K562 (cell line): ENCODE data around the gene CLIP1. TPM values are rescaled to one million over a fixed set of nuclear protein-coding genes. Genes with fewer than 3 reads are reported as not detected.
A peak's percentile ranks its signal among the peaks of the same experiment; 100 is the strongest.

Experiments
- ADNP ChIP-seq: fragments of 200-800 bp; sonication (Bioruptor generic); IDR thresholded peaks from 2 replicates; pipeline ENCODE4 v1.6.1; 2016; ENCODE audit warnings: missing genetic modification characterization, missing compliant biosample characterization
- BRD4 ChIP-seq: fragments of 200-600 bp; sonication (generic); IDR thresholded peaks from 2 replicates; pipeline ENCODE4 v1.6.1; 2017; ENCODE audit warnings: inconsistent platforms
- EGR1 ChIP-seq: fragments of 450-650 bp; conservative IDR thresholded peaks from 2 replicates; pipeline ENCODE4 v1.6.1; 2017; ENCODE audit warnings: mild to moderate bottlenecking
- ETV5 ChIP-seq: sonication (generic); formaldehyde crosslinking; IDR thresholded peaks from 2 replicates; pipeline ENCODE4 v1.4.0; 2020; ENCODE audit warnings: low read depth, mild to moderate bottlenecking, missing genetic modification reagents
- GATAD2B ChIP-seq: fragments of 450-650 bp; IDR thresholded peaks from 2 replicates; pipeline ENCODE4 v1.6.1; 2017; ENCODE audit warnings: mild to moderate bottlenecking, borderline replicate concordance
- HMGN3 ChIP-seq: IDR thresholded peaks from 2 replicates; pipeline ENCODE4 v1.6.1; 2011; ENCODE audit warnings: borderline replicate concordance, low read depth, mild to moderate bottlenecking, mixed read lengths, low read length; ENCODE audit not compliant: insufficient read length; ENCODE audit errors: extremely low read depth
- POLR2G ChIP-seq: fragments of 200-400 bp; formaldehyde crosslinking; IDR thresholded peaks from 2 replicates; pipeline ENCODE4 v1.6.1; 2017; ENCODE audit warnings: low read depth, mild to moderate bottlenecking, antibody characterized with exemption, low read length, moderate library complexity
- RAD21 ChIP-seq, 2 experiments: fragments of 250-450 bp in 1 of 2; fragments of 450-650 bp in 1 of 2; sonication (Bioruptor Pico) in 1 of 2; formaldehyde crosslinking in 1 of 2; IDR thresholded peaks in 1 of 2; conservative IDR thresholded peaks in 1 of 2; 2 replicates each; pipeline versions ENCODE4 v1.4.0 to v1.8.0; 2020 to 2022; ENCODE audit warnings: mild to moderate bottlenecking in 2 of 2, moderate library complexity in 1 of 2
- RBM25 ChIP-seq: fragments of 200-400 bp; formaldehyde crosslinking; IDR thresholded peaks from 2 replicates; pipeline ENCODE4 v1.6.1; 2018; ENCODE audit warnings: low read length, low read depth, moderate library complexity; ENCODE audit not compliant: severe bottlenecking
- TARDBP ChIP-seq: fragments of 450-650 bp; IDR thresholded peaks from 2 replicates; pipeline ENCODE4 v1.6.1; 2016
- TGIF2 ChIP-seq: sonication (generic); formaldehyde crosslinking; IDR thresholded peaks from 2 replicates; pipeline ENCODE4 v1.8.1; 2022; ENCODE audit warnings: mild to moderate bottlenecking, missing genetic modification reagents, moderate library complexity
- YY1 ChIP-seq, 3 experiments: IDR thresholded peaks; 2 replicates each; pipeline ENCODE4 v1.6.1; 2011; ENCODE audit warnings: low read length in 2 of 3, mild to moderate bottlenecking in 2 of 3, moderate library complexity in 2 of 3, borderline replicate concordance in 1 of 3, control low read depth in 1 of 3, low read depth in 1 of 3; ENCODE audit not compliant: insufficient read depth in 3 of 3, insufficient replicate concordance in 2 of 3, control insufficient read depth in 1 of 3, insufficient read length in 1 of 3; ENCODE audit errors: extremely low read depth in 1 of 3
- polyA plus RNA-seq, 8 experiments: library from polyadenylated mRNA; depleted of rRNA in 4 of 8; stranded (reverse) in 5 of 8; unstranded in 3 of 8; fragments of >200 nt; fragmentation: Nextera tagmentation in 2 of 8; fragmentation: Illumina TruSeq in 1 of 8; extraction: Ambion mirVana in 2 of 8; extraction: Trizol in 1 of 8; gene quantifications; 2 replicates each; pipeline versions ENCODE4 v1.2.1 to v1.2.3, GENCODE V29; 2011 to 2014; ENCODE audit warnings: inconsistent platforms in 1 of 8, missing spikeins in 1 of 8
- total RNA-seq, 7 experiments: library from RNA; depleted of rRNA in 6 of 7; stranded (reverse); fragments of >200 nt in 6 of 7; fragmentation: Illumina TruSeq in 2 of 7; extraction: Trizol in 2 of 7; gene quantifications; 2 replicates each; pipeline versions ENCODE4 v1.2.1 to v1.2.3, GENCODE V29; 2011 to 2021; ENCODE audit warnings: low replicate concordance in 1 of 7
- TF ChIP-seq, protein P1 (sequence below): fragments of 450-650 bp; IDR thresholded peaks from 2 replicates; pipeline ENCODE4 v1.6.1; 2017; ENCODE audit warnings: antibody characterized with exemption, mild to moderate bottlenecking
- TF ChIP-seq, protein P2 (sequence below), 2 experiments: fragments of 250-450 bp in 1 of 2; fragments of 450-650 bp in 1 of 2; sonication (Bioruptor Pico) in 1 of 2; IDR thresholded peaks; 2 replicates each; pipeline versions ENCODE4 v1.6.1 to v1.8.0; 2016 to 2021; ENCODE audit warnings: mild to moderate bottlenecking in 2 of 2, moderate library complexity in 2 of 2, missing compliant biosample characterization in 1 of 2, missing genetic modification characterization in 1 of 2
- TF ChIP-seq, protein P3 (sequence below): sonication (generic); formaldehyde crosslinking; IDR thresholded peaks from 2 replicates; pipeline ENCODE4 v1.8.1; 2023; ENCODE audit warnings: mild to moderate bottlenecking, missing genetic modification reagents
- TF ChIP-seq, protein P4 (sequence below): fragments of 200-800 bp; sonication (Bioruptor generic); IDR thresholded peaks from 2 replicates; pipeline ENCODE4 v1.6.1; 2017; ENCODE audit warnings: missing genetic modification characterization, missing compliant biosample characterization

The CLIP1 gene
- total and polyA plus RNA-seq, 9 of the 15 experiments (the other 6 are each of a cell fraction or from before 2014, with no cell fraction given) = 5.8 to 33.9 (median 27.6) TPM

DNA sequence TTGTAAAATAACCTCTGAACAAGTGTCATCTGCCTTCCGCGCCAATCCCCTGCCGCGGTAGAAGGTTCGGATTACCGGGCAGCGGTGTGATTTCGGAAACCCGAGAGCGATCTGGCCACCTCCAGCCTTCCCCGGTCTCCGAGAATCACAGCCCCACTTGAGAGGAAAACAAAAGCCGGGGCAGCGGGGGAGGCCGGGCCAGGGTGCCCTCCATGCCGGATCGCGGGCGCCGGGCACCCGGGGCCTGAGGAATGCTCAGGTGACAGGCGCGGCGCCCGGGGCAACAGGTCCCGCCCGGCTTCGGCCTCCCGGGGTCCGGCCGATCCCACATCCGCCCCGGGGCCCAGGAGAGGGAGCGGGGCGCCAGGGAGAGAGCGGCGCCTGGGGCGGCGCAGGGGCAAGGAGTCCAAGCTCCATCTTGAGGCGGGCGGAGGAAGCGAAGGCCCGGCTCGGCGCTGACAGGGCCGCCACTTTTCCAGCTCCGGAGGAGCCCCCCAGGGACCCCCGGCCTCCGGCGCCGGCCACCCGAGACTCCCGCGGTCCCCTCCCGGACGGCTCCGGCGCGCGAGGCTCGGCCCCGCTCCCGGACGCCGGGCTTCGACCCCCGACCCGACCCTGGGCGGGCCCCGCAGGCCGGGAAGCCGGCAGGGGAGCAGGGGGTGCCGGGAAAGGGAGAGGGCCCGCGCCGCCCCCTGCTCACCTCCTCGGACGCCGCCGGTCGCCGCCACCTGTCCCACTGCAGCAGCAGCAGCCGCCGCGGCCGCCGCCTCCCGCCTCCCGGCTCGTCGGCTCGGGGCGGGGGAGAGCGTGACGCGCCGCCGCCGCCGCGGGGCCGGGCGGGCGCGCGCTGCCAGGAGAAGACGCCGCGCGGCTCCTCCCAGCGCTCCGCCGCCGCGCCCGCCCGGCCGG, at the start of gene CLIP1 (continued):
- TF ChIP-seq, protein P1, sequence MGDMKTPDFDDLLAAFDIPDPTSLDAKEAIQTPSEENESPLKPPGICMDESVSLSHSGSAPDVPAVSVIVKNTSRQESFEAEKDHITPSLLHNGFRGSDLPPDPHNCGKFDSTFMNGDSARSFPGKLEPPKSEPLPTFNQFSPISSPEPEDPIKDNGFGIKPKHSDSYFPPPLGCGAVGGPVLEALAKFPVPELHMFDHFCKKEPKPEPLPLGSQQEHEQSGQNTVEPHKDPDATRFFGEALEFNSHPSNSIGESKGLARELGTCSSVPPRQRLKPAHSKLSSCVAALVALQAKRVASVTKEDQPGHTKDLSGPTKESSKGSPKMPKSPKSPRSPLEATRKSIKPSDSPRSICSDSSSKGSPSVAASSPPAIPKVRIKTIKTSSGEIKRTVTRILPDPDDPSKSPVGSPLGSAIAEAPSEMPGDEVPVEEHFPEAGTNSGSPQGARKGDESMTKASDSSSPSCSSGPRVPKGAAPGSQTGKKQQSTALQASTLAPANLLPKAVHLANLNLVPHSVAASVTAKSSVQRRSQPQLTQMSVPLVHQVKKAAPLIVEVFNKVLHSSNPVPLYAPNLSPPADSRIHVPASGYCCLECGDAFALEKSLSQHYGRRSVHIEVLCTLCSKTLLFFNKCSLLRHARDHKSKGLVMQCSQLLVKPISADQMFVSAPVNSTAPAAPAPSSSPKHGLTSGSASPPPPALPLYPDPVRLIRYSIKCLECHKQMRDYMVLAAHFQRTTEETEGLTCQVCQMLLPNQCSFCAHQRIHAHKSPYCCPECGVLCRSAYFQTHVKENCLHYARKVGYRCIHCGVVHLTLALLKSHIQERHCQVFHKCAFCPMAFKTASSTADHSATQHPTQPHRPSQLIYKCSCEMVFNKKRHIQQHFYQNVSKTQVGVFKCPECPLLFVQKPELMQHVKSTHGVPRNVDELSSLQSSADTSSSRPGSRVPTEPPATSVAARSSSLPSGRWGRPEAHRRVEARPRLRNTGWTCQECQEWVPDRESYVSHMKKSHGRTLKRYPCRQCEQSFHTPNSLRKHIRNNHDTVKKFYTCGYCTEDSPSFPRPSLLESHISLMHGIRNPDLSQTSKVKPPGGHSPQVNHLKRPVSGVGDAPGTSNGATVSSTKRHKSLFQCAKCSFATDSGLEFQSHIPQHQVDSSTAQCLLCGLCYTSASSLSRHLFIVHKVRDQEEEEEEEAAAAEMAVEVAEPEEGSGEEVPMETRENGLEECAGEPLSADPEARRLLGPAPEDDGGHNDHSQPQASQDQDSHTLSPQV = peak; percentile 74; the same call in 1 of the 2 replicates
- TF ChIP-seq, protein P2, sequence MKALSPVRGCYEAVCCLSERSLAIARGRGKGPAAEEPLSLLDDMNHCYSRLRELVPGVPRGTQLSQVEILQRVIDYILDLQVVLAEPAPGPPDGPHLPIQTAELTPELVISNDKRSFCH (CRISPR knock-in tag; IDR thresholded peaks at IDR 0.05) = no peak
- TF ChIP-seq, protein P2 (tag; IDR thresholded peaks at IDR 0.05) = 0 out of 2 replicates have a peak, but pooled peaks have one; percentile 12
- TF ChIP-seq EGR1 (0 out of 2 replicates have a peak, but pooled peaks have one; percentile 24), YY1 (IDR thresholded peaks at IDR 0.05; ENCODE audit: borderline replicate concordance in 1 of 3, control insufficient read depth in 1 of 3, extremely low read depth in 1 of 3, insufficient read depth in 3 of 3, insufficient read length in 1 of 3, insufficient replicate concordance in 2 of 3, low read depth in 1 of 3, low read length in 2 of 3) (peak in 1 of 3 experiments; percentile 73), RBM25 (peak; percentile 14), HMGN3 (peak; percentile 57), TARDBP (peak; percentile 61; the same call in 1 of the 2 replicates), POLR2G (peak; percentile 87), TGIF2 (CRISPR knock-in tag) (0 out of 2 replicates have a peak, but pooled peaks have one; percentile 35), RAD21 (CRISPR knock-in tag; conservative IDR thresholded peaks at IDR 0.05 in 1 of 2, IDR thresholded peaks at IDR 0.05 in 1 of 2) (peak; percentile 64 to 68), GATAD2B (peak; percentile 93), ADNP (tag) (no peak), BRD4 (peak; percentile 73; the same call in 1 of the 2 replicates), ETV5 (CRISPR knock-in tag) (peak; percentile 49; the same call in 1 of the 2 replicates)
- TF ChIP-seq, protein P3, sequence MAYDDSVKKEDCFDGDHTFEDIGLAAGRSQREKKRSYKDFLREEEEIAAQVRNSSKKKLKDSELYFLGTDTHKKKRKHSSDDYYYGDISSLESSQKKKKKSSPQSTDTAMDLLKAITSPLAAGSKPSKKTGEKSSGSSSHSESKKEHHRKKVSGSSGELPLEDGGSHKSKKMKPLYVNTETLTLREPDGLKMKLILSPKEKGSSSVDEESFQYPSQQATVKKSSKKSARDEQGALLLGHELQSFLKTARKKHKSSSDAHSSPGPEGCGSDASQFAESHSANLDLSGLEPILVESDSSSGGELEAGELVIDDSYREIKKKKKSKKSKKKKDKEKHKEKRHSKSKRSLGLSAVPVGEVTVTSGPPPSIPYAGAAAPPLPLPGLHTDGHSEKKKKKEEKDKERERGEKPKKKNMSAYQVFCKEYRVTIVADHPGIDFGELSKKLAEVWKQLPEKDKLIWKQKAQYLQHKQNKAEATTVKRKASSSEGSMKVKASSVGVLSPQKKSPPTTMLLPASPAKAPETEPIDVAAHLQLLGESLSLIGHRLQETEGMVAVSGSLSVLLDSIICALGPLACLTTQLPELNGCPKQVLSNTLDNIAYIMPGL (CRISPR knock-in tag) = no peak
- TF ChIP-seq, protein P4, sequence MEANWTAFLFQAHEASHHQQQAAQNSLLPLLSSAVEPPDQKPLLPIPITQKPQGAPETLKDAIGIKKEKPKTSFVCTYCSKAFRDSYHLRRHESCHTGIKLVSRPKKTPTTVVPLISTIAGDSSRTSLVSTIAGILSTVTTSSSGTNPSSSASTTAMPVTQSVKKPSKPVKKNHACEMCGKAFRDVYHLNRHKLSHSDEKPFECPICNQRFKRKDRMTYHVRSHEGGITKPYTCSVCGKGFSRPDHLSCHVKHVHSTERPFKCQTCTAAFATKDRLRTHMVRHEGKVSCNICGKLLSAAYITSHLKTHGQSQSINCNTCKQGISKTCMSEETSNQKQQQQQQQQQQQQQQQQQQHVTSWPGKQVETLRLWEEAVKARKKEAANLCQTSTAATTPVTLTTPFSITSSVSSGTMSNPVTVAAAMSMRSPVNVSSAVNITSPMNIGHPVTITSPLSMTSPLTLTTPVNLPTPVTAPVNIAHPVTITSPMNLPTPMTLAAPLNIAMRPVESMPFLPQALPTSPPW = peak; percentile 61
